MM.1S (cell line): ENCODE measurements around the gene LIN9.

Source experiments
- CTCF ChIP-seq: fragments of 300-600 bp; sonication (generic); IDR thresholded peaks from 2 replicates; pipeline ENCODE4 v1.5.1; 2016; ENCODE audit warnings: antibody characterized with exemption, low read length, mixed read lengths
- EZH2 ChIP-seq: fragments of 300-600 bp; sonication (generic); optimal IDR thresholded peaks from 2 replicates; pipeline ENCODE3; 2017; ENCODE audit warnings: low read depth, mild to moderate bottlenecking, antibody characterized with exemption, low read length, mixed read lengths
- EZH2phosphoT487 ChIP-seq: fragments of 300-600 bp; sonication (generic); IDR thresholded peaks from 2 replicates; pipeline ENCODE4 v1.6.1; 2018; ENCODE audit warnings: antibody characterized with exemption, low read length

GRCh38 chr1:226310637-226311195, 1.8 kb upstream of the LIN9 start:
- TF ChIP-seq CTCF (no peak), EZH2phosphoT487 (no peak), EZH2 (no peak)
